ENCODE results near the gene DST.

The DST gene

GRCh38 chr6:56526860-56527544 is 115.7 kb downstream of the DST start:
- Histone ChIP-seq H3K9ac (ENCODE audit: low read length) (no peak overlapping the region), H3K36me3 (ENCODE audit: control insufficient read depth, insufficient read depth, low read length) (no peaks in the 10 kb centered on the region), H3K9me3 (ENCODE audit: control insufficient read depth, low read length) (no peaks in the 10 kb centered on the region), H3K4me3 (ENCODE audit: low read length) (no peak overlapping the region), H3K4me1 (ENCODE audit: control insufficient read depth, insufficient read depth, low read length) (peaks cover 7% of the 10 kb centered on the region), H3K27me3 (ENCODE audit: control insufficient read depth, insufficient read depth, low read length) (no peaks in the 10 kb centered on the region)

DNA sequence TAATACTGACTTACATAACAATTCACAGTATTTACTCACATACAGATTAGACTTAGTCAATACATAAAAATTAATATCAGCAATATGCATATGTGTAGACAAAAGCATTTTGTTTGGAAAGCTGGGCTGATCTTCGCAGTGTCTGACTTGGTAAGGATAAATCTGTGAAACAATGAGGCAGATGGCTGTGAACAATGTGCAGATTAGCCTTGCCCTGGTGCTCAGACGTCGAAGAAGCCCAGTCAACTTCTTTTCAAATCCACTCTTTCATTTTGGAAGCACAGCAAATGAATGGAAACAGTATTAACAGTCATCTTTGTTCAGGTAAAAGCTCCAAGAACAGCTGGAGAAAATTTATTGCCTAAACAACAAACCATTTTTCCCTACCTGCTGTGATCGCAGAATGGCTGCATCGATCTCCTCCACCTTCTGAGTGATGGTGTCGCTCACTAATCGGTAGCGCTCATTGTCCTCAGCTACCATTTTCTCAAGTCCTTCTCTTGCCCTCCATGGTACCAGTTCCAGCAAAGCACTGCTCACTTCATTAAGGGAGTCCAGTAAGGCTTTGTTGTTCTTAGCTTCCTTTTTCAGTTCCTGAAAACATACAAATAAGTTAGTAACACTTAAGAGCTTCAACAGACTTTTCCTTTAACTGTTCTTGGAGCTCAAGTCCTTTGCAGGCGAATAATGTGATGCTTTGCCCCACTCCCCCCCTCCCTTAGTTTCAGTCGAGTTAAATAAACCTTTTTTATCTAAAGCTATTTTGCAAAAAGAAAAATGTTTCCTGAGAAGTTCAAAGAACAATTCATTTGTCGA is 116.5 kb downstream of the DST start:
- Histone ChIP-seq H3K36me3 (ENCODE audit: control insufficient read depth, insufficient read depth, low read length) (no peaks in the 10 kb centered on the region), H3K27me3 (ENCODE audit: control insufficient read depth, insufficient read depth, low read length) (no peaks in the 10 kb centered on the region)

DNA sequence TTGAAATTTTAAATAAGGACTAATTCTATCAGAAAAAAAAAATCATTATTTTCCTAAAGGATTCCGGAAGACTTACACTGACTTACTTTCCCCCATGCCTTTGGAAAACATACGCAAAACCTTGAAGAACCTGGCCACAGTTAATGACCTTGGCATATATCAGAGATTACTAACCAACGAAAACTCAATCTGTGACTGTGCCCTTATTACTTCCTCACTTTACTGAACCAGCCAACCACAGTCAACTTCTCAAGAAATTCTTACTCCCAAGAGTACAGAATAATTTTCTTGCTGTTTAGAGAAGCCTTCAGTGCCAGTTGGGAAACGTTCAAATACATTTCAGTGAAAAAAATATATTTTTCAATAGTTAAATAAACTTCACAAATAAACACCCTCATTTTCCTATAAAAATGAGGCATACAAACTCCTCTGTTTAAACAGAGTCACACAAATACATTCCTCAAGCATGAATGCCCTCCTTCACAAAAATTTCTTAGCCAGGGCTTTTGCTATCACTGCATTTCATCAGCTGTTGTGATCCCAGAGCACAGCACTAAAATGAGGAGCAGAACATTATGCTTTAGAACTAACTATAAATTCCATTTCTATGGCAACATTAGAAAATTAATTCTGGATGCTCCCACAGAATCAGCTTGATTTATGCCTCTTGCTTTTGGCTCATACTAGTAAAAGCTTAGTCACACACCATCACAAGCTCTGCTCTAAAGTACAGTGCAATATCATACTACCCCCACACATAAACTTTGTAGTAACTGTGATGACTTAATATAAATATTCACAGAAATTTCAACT is 117.6 kb downstream of the DST start:
- no peaks in the 10 kb centered on the region for H3K36me3 ChIP-seq (ENCODE audit: control insufficient read depth, insufficient read depth, low read length)
- H3K9ac ChIP-seq (ENCODE audit: low read length): no peak overlapping the region
- peaks cover 7% of the 10 kb centered on the region for H3K4me1 ChIP-seq (ENCODE audit: control insufficient read depth, insufficient read depth, low read length)

More for the DNA sequence above, 116.5 kb downstream of the DST start:
- H3K9ac ChIP-seq (ENCODE audit: low read length): no peak overlapping the region
- H3K9me3 ChIP-seq (ENCODE audit: control insufficient read depth, low read length): no peaks in the 10 kb centered on the region
- H3K4me1 ChIP-seq (ENCODE audit: control insufficient read depth, insufficient read depth, low read length): peaks cover 7% of the 10 kb centered on the region
- no peak overlapping the region for H3K4me3 ChIP-seq (ENCODE audit: low read length)

GRCh38 chr6:56522495-56523270 is 120.0 kb downstream of the DST start:
- H3K36me3 ChIP-seq (ENCODE audit: control insufficient read depth, insufficient read depth, low read length): no peaks in the 10 kb centered on the region
- H3K9me3 ChIP-seq (ENCODE audit: control insufficient read depth, low read length): no peaks in the 10 kb centered on the region
- no peak overlapping the region for H3K9ac ChIP-seq (ENCODE audit: low read length)
- H3K4me1 ChIP-seq (ENCODE audit: control insufficient read depth, insufficient read depth, low read length): peaks cover 7% of the 10 kb centered on the region
- H3K27me3 ChIP-seq (ENCODE audit: control insufficient read depth, insufficient read depth, low read length): no peaks in the 10 kb centered on the region
- no peak overlapping the region for H3K4me3 ChIP-seq (ENCODE audit: low read length)

More for the DNA sequence above, 117.6 kb downstream of the DST start:
- Histone ChIP-seq H3K4me3 (ENCODE audit: low read length) (no peak overlapping the region), H3K27me3 (ENCODE audit: control insufficient read depth, insufficient read depth, low read length) (no peaks in the 10 kb centered on the region), H3K9me3 (ENCODE audit: control insufficient read depth, low read length) (no peaks in the 10 kb centered on the region)

GRCh38 chr6:56521976-56522375 is 120.7 kb downstream of the DST start:
- H3K36me3 ChIP-seq (ENCODE audit: control insufficient read depth, insufficient read depth, low read length): no peaks in the 10 kb centered on the region

DNA sequence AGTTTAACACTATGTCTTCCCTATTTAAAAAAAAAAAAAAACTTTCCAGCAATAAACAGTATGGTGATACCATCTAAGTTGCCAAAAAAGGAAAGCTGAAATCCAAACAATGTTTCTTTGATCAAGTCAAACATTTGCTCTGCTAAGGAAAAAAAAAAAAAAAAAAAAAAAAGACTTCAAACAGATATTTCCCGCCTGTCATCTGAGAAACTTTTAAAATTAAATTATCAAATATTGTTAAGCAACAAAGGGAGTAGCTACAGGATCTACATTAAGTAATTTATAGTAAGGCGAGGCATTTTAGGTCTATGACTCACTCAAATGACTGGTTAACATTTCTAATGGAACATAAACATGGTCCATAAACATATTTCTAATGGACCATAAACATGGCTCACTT is 121.2 kb downstream of the DST start:
- Histone ChIP-seq H3K4me3 (ENCODE audit: low read length) (no peak overlapping the region), H3K9me3 (ENCODE audit: control insufficient read depth, low read length) (no peaks in the 10 kb centered on the region), H3K4me1 (ENCODE audit: control insufficient read depth, insufficient read depth, low read length) (peaks cover 7% of the 10 kb centered on the region), H3K9ac (ENCODE audit: low read length) (no peak overlapping the region), H3K36me3 (ENCODE audit: control insufficient read depth, insufficient read depth, low read length) (no peaks in the 10 kb centered on the region), H3K27me3 (ENCODE audit: control insufficient read depth, insufficient read depth, low read length) (no peaks in the 10 kb centered on the region)

More at GRCh38 chr6:56521976-56522375, 120.7 kb downstream of the DST start:
- peaks cover 7% of the 10 kb centered on the region for H3K4me1 ChIP-seq (ENCODE audit: control insufficient read depth, insufficient read depth, low read length)
- no peak overlapping the region for H3K9ac ChIP-seq (ENCODE audit: low read length)
- no peak overlapping the region for H3K4me3 ChIP-seq (ENCODE audit: low read length)
- no peaks in the 10 kb centered on the region for H3K27me3 ChIP-seq (ENCODE audit: control insufficient read depth, insufficient read depth, low read length)
- no peaks in the 10 kb centered on the region for H3K9me3 ChIP-seq (ENCODE audit: control insufficient read depth, low read length)

GRCh38 chr6:56520218-56520617 is 122.5 kb downstream of the DST start:
- Histone ChIP-seq H3K4me1 (ENCODE audit: control insufficient read depth, insufficient read depth, low read length) (peaks cover 4% of the 10 kb centered on the region), H3K4me3 (ENCODE audit: low read length) (no peak overlapping the region), H3K9me3 (ENCODE audit: control insufficient read depth, low read length) (no peaks in the 10 kb centered on the region), H3K36me3 (ENCODE audit: control insufficient read depth, insufficient read depth, low read length) (no peaks in the 10 kb centered on the region), H3K27me3 (ENCODE audit: control insufficient read depth, insufficient read depth, low read length) (no peaks in the 10 kb centered on the region), H3K9ac (ENCODE audit: low read length) (no peak overlapping the region)

GRCh38 chr6:56518995-56519767 is 123.5 kb downstream of the DST start:
- Histone ChIP-seq H3K9me3 (ENCODE audit: control insufficient read depth, low read length) (no peaks in the 10 kb centered on the region), H3K4me1 (ENCODE audit: control insufficient read depth, insufficient read depth, low read length) (peaks cover 4% of the 10 kb centered on the region), H3K36me3 (ENCODE audit: control insufficient read depth, insufficient read depth, low read length) (no peaks in the 10 kb centered on the region), H3K27me3 (ENCODE audit: control insufficient read depth, insufficient read depth, low read length) (no peaks in the 10 kb centered on the region), H3K4me3 (ENCODE audit: low read length) (no peak overlapping the region), H3K9ac (ENCODE audit: low read length) (no peak overlapping the region)

DNA sequence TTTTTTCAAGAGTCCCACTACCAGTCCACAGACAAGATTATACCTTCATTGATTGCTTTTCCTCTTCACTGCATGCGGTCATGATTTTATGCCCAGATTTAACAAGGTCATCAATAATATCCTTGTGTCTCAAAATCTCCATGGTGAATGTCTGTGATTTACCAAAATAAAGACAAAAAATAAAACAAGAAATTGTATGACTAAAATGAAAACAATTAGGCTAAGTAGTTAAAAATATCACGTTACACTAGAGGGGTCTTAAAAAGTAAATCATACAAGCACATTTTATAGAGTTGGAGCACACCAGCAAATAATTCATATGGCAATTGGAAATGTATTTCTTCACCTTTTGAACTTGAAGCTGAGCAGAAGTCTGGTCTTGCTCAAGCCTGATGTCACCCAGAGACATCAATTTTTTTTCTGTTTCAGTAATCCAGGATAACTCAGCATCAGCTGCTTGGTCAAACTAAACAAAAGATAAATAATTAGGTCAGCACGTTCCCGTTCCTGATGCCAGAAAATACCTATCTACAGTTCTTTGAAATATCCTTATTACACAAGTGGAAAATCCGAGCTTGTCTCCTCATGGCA is 125.4 kb downstream of the DST start:
- Histone ChIP-seq H3K9ac (ENCODE audit: low read length) (no peak overlapping the region), H3K27me3 (ENCODE audit: control insufficient read depth, insufficient read depth, low read length) (no peaks in the 10 kb centered on the region), H3K9me3 (ENCODE audit: control insufficient read depth, low read length) (no peaks in the 10 kb centered on the region), H3K4me3 (ENCODE audit: low read length) (no peak overlapping the region), H3K36me3 (ENCODE audit: control insufficient read depth, insufficient read depth, low read length) (no peaks in the 10 kb centered on the region), H3K4me1 (ENCODE audit: control insufficient read depth, insufficient read depth, low read length) (peaks cover 4% of the 10 kb centered on the region)

GRCh38 chr6:56516003-56516402 is 126.7 kb downstream of the DST start:
- H3K4me1 ChIP-seq (ENCODE audit: control insufficient read depth, insufficient read depth, low read length): peaks cover 10% of the 10 kb centered on the region
- no peaks in the 10 kb centered on the region for H3K9me3 ChIP-seq (ENCODE audit: control insufficient read depth, low read length)
- H3K27me3 ChIP-seq (ENCODE audit: control insufficient read depth, insufficient read depth, low read length): no peaks in the 10 kb centered on the region
- no peak overlapping the region for H3K4me3 ChIP-seq (ENCODE audit: low read length)
- H3K36me3 ChIP-seq (ENCODE audit: control insufficient read depth, insufficient read depth, low read length): no peaks in the 10 kb centered on the region
- H3K9ac ChIP-seq (ENCODE audit: low read length): no peak overlapping the region
